ENCODE results near the gene ACAN. TPM values are rescaled to one million over a fixed set of nuclear protein-coding genes. Genes with fewer than 3 reads are reported as not detected.

The ACAN gene
- total and polyA plus RNA-seq, 2 donors (not counting 3 experiments of a cell fraction or from before 2014, with no cell fraction given): not detected

DNA sequence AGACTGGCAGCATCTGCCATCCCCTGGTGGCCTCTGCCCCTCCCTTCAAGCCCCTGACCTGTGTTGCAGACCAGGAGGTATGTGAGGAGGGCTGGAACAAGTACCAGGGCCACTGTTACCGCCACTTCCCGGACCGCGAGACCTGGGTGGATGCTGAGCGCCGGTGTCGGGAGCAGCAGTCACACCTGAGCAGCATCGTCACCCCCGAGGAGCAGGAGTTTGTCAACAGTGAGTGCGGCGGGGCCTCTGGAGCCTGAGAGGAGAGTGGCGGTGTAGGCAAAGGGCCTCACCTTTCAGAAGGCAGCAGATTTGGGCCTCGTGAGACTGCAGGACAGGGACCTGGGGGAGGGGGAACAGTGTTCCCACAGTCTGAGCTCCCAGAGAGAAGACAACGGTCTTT is 68.1 kb downstream of the ACAN start:
- Histone ChIP-seq H3K4me3 (replicated peaks in 1 of 3; ENCODE audit: insufficient read depth in 1 of 3, low read depth in 1 of 3, low read length in 3 of 3) (no peak overlapping the region), H3K36me3 (ENCODE audit: control insufficient read depth in 2 of 2, extremely low read depth in 1 of 2, insufficient read depth in 2 of 2, low read length in 2 of 2) (peaks cover 0 to 2% of the 10 kb centered on the region in 2 experiments), H3K4me2 (ENCODE audit: insufficient read depth, low read length) (no peak overlapping the region), H4K20me1 (replicated peaks; ENCODE audit: control insufficient read depth, extremely low read depth, insufficient read depth, low read length) (no peaks in the 10 kb centered on the region), H3K9me1 (replicated peaks; ENCODE audit: control insufficient read depth, extremely low read depth, insufficient read depth, low read length) (no peaks in the 10 kb centered on the region), H3K27me3 (ENCODE audit: control insufficient read depth in 2 of 2, insufficient read depth in 2 of 2, low read length in 2 of 2) (peaks cover 0 to 5% of the 10 kb centered on the region in 2 experiments), H3K9ac (replicated peaks; ENCODE audit: extremely low read depth, insufficient read depth, low read length) (no peak overlapping the region), H3K27ac (ENCODE audit: insufficient read depth, low read depth, low read length) (no peak overlapping the region), H2AFZ (ENCODE audit: low read depth, low read length) (no peak overlapping the region), H3K4me1 (ENCODE audit: control insufficient read depth, extremely low read depth, insufficient read depth, low read length) (no peaks in the 10 kb centered on the region), H3K79me2 (ENCODE audit: control insufficient read depth, insufficient read depth, low read length) (no peaks in the 10 kb centered on the region), H3K9me3 (replicated peaks; ENCODE audit: control insufficient read depth, insufficient read depth, low read length) (no peaks in the 10 kb centered on the region)
- dilution Hi-C loops (cut with MboI; ENCODE audit: extremely low pct_ligation_motif_present, low sequenced_read_pairs): no loop called here
- DNase-seq (ENCODE audit: low read depth, low spot score): no peak
- CTCF ChIA-PET: interaction anchor here (1.2 to 2.6 kb wide), 2 partner anchors 7 to 9 kb away, joined by 6 to 18 read pairs; no protein-coding TSS in a partner anchor
- TF ChIP-seq EZH2 (IDR thresholded peaks at IDR 0.05; ENCODE audit: borderline replicate concordance, low read depth, low read length, severe bottlenecking) (no peak), GATA2 (IDR thresholded peaks at IDR 0.05; ENCODE audit: insufficient read depth, insufficient read length, low read depth, low read length) (no peak), MYC (IDR thresholded peaks at IDR 0.05; ENCODE audit: low read depth, low read length) (no peak), POLR2A (IDR thresholded peaks at IDR 0.05; ENCODE audit: low read depth, low read length) (no peak), JUN (IDR thresholded peaks at IDR 0.05; ENCODE audit: borderline replicate concordance, insufficient read depth, insufficient read length, low read depth) (no peak), POLR2AphosphoS5 (IDR thresholded peaks at IDR 0.05; ENCODE audit: insufficient read depth, low read depth, low read length) (no peak), FOS (IDR thresholded peaks at IDR 0.05; ENCODE audit: borderline replicate concordance, insufficient read depth, low read length) (no peak)
- TF ChIP-seq, protein P1, sequence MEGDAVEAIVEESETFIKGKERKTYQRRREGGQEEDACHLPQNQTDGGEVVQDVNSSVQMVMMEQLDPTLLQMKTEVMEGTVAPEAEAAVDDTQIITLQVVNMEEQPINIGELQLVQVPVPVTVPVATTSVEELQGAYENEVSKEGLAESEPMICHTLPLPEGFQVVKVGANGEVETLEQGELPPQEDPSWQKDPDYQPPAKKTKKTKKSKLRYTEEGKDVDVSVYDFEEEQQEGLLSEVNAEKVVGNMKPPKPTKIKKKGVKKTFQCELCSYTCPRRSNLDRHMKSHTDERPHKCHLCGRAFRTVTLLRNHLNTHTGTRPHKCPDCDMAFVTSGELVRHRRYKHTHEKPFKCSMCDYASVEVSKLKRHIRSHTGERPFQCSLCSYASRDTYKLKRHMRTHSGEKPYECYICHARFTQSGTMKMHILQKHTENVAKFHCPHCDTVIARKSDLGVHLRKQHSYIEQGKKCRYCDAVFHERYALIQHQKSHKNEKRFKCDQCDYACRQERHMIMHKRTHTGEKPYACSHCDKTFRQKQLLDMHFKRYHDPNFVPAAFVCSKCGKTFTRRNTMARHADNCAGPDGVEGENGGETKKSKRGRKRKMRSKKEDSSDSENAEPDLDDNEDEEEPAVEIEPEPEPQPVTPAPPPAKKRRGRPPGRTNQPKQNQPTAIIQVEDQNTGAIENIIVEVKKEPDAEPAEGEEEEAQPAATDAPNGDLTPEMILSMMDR (IDR thresholded peaks at IDR 0.05; ENCODE audit: extremely low read depth in 1 of 2, insufficient read depth in 1 of 2, low read depth in 1 of 2, low read length in 2 of 2): no peak
- TF ChIP-seq, protein P2, sequence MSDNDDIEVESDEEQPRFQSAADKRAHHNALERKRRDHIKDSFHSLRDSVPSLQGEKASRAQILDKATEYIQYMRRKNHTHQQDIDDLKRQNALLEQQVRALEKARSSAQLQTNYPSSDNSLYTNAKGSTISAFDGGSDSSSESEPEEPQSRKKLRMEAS (IDR thresholded peaks at IDR 0.05; ENCODE audit: insufficient read depth, insufficient read length): no peak
- BruUV-seq (replicated peaks): no TSS peak
- intact Hi-C loops (cut with micrococcal nuclease): no loop called here
- no peak for FAIRE-seq
- POLR2A ChIA-PET: no interaction called here
